ENCODE data around the gene DXO. TPM values are rescaled to one million over a fixed set of nuclear protein-coding genes. Genes with fewer than 3 reads are reported as not detected.

The DXO gene
- total and polyA plus RNA-seq, 2 of the 13 experiments (the other 11 are each of a cell fraction or from before 2014, with no cell fraction given): 18.6 to 26.2 TPM

DNA sequence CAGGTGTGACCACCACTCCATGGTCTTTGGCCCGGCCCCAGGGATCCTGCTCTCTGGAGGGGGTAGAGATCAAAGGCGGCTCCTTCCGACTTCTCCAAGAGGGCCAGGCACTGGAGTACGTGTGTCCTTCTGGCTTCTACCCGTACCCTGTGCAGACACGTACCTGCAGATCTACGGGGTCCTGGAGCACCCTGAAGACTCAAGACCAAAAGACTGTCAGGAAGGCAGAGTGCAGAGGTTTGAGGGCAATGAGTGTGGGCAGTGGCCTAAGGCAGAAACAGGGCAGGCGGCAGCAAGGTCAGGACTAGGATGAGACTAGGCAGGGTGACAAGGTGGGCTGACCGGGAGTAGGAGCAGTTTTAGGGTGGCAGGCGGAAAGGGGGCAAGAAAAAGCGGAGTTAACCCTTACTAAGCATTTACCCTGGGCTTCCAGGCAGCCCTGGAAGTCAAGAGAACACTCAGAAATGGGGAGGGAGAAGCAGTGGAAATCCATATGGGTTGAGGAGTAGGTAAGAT, 25.5 kb downstream of the DXO start (continued):
- TF ChIP-seq, protein P1, sequence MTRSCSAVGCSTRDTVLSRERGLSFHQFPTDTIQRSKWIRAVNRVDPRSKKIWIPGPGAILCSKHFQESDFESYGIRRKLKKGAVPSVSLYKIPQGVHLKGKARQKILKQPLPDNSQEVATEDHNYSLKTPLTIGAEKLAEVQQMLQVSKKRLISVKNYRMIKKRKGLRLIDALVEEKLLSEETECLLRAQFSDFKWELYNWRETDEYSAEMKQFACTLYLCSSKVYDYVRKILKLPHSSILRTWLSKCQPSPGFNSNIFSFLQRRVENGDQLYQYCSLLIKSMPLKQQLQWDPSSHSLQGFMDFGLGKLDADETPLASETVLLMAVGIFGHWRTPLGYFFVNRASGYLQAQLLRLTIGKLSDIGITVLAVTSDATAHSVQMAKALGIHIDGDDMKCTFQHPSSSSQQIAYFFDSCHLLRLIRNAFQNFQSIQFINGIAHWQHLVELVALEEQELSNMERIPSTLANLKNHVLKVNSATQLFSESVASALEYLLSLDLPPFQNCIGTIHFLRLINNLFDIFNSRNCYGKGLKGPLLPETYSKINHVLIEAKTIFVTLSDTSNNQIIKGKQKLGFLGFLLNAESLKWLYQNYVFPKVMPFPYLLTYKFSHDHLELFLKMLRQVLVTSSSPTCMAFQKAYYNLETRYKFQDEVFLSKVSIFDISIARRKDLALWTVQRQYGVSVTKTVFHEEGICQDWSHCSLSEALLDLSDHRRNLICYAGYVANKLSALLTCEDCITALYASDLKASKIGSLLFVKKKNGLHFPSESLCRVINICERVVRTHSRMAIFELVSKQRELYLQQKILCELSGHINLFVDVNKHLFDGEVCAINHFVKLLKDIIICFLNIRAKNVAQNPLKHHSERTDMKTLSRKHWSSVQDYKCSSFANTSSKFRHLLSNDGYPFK (CRISPR knock-in tag; IDR thresholded peaks at IDR 0.05; ENCODE audit: borderline replicate concordance): no peak
- no peak for TF ChIP-seq KLF6 (CRISPR knock-in tag; IDR thresholded peaks at IDR 0.05)
- TF ChIP-seq, protein P2, sequence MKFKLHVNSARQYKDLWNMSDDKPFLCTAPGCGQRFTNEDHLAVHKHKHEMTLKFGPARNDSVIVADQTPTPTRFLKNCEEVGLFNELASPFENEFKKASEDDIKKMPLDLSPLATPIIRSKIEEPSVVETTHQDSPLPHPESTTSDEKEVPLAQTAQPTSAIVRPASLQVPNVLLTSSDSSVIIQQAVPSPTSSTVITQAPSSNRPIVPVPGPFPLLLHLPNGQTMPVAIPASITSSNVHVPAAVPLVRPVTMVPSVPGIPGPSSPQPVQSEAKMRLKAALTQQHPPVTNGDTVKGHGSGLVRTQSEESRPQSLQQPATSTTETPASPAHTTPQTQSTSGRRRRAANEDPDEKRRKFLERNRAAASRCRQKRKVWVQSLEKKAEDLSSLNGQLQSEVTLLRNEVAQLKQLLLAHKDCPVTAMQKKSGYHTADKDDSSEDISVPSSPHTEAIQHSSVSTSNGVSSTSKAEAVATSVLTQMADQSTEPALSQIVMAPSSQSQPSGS (CRISPR knock-in tag; IDR thresholded peaks at IDR 0.05): no peak
- 0 out of 2 replicates have a peak, but pooled peaks have one; percentile 15 for TF ChIP-seq ZNF724P (CRISPR knock-in tag; IDR thresholded peaks at IDR 0.05; ENCODE audit: borderline replicate concordance)
- no peak for TF ChIP-seq ZSCAN21 (CRISPR knock-in tag; IDR thresholded peaks at IDR 0.05; ENCODE audit: borderline replicate concordance)
- no peak for TF ChIP-seq SCMH1 (CRISPR knock-in tag; IDR thresholded peaks at IDR 0.05; ENCODE audit: borderline replicate concordance)
- TF ChIP-seq MAFF (IDR thresholded peaks at IDR 0.05; ENCODE audit: low read depth, low read length): 0 out of 2 replicates have a peak, but pooled peaks have one; percentile 3
- TF ChIP-seq SKI (IDR thresholded peaks at IDR 0.05; ENCODE audit: partially characterized antibody): no peak
- TF ChIP-seq NFIB (CRISPR knock-in tag; IDR thresholded peaks at IDR 0.05; ENCODE audit: borderline replicate concordance): no peak
- TF ChIP-seq RELA (CRISPR knock-in tag; IDR thresholded peaks at IDR 0.05): no peak
- TF ChIP-seq, protein P3, sequence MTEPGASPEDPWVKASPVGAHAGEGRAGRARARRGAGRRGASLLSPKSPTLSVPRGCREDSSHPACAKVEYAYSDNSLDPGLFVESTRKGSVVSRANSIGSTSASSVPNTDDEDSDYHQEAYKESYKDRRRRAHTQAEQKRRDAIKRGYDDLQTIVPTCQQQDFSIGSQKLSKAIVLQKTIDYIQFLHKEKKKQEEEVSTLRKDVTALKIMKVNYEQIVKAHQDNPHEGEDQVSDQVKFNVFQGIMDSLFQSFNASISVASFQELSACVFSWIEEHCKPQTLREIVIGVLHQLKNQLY (CRISPR knock-in tag; IDR thresholded peaks at IDR 0.05): 0 out of 2 replicates have a peak, but pooled peaks have one; percentile 8
- no peak for TF ChIP-seq ZNF124 (CRISPR knock-in tag; IDR thresholded peaks at IDR 0.05)
- TF ChIP-seq, protein P4, sequence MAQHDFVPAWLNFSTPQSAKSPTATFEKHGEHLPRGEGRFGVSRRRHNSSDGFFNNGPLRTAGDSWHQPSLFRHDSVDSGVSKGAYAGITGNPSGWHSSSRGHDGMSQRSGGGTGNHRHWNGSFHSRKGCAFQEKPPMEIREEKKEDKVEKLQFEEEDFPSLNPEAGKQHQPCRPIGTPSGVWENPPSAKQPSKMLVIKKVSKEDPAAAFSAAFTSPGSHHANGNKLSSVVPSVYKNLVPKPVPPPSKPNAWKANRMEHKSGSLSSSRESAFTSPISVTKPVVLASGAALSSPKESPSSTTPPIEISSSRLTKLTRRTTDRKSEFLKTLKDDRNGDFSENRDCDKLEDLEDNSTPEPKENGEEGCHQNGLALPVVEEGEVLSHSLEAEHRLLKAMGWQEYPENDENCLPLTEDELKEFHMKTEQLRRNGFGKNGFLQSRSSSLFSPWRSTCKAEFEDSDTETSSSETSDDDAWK (CRISPR knock-in tag; IDR thresholded peaks at IDR 0.05): no peak
- no peak for TF ChIP-seq PHF8 (CRISPR knock-in tag; IDR thresholded peaks at IDR 0.05)
- no peak for TF ChIP-seq NCOR1 (IDR thresholded peaks at IDR 0.05; ENCODE audit: borderline replicate concordance, low read length)
- no peak for TF ChIP-seq XRCC5 (optimal IDR thresholded peaks at IDR 0.05; ENCODE audit: low read length)
- TF ChIP-seq, protein P5, sequence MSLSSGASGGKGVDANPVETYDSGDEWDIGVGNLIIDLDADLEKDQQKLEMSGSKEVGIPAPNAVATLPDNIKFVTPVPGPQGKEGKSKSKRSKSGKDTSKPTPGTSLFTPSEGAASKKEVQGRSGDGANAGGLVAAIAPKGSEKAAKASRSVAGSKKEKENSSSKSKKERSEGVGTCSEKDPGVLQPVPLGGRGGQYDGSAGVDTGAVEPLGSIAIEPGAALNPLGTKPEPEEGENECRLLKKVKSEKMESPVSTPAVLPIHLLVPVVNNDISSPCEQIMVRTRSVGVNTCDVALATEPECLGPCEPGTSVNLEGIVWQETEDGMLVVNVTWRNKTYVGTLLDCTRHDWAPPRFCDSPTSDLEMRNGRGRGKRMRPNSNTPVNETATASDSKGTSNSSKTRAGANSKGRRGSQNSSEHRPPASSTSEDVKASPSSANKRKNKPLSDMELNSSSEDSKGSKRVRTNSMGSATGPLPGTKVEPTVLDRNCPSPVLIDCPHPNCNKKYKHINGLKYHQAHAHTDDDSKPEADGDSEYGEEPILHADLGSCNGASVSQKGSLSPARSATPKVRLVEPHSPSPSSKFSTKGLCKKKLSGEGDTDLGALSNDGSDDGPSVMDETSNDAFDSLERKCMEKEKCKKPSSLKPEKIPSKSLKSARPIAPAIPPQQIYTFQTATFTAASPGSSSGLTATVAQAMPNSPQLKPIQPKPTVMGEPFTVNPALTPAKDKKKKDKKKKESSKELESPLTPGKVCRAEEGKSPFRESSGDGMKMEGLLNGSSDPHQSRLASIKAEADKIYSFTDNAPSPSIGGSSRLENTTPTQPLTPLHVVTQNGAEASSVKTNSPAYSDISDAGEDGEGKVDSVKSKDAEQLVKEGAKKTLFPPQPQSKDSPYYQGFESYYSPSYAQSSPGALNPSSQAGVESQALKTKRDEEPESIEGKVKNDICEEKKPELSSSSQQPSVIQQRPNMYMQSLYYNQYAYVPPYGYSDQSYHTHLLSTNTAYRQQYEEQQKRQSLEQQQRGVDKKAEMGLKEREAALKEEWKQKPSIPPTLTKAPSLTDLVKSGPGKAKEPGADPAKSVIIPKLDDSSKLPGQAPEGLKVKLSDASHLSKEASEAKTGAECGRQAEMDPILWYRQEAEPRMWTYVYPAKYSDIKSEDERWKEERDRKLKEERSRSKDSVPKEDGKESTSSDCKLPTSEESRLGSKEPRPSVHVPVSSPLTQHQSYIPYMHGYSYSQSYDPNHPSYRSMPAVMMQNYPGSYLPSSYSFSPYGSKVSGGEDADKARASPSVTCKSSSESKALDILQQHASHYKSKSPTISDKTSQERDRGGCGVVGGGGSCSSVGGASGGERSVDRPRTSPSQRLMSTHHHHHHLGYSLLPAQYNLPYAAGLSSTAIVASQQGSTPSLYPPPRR (CRISPR knock-in tag; IDR thresholded peaks at IDR 0.05; ENCODE audit: borderline replicate concordance): 0 out of 2 replicates have a peak, but pooled peaks have one; percentile 5
- no peak for TF ChIP-seq ZNF672 (CRISPR knock-in tag; IDR thresholded peaks at IDR 0.05)
- TF ChIP-seq KMT2A (CRISPR knock-in tag; IDR thresholded peaks at IDR 0.05): no peak
- TF ChIP-seq KLF16 (CRISPR knock-in tag; IDR thresholded peaks at IDR 0.05): no peak

All from HepG2 (cell line).